Keratinocyte (primary cell): ENCODE results near the gene LRRC8D. TPM values are rescaled to one million over a fixed set of nuclear protein-coding genes. Genes with fewer than 3 reads are reported as not detected.

ENCODE experiments used
- DNase-seq: peaks from one replicate; pipeline ENCODE4 v3.0.0-alpha.2; 2011; ENCODE audit warnings: low read depth, missing footprints, low spot score
- FAIRE-seq: peaks from 2 replicates; lab custom pipeline; 2011; peaks lifted over from hg19 to GRCh38; lab: Jason Lieb, UNC
- H2AFZ ChIP-seq: 2 replicates; pipeline ENCODE4 v1.6.0; 2012; ENCODE audit warnings: low read length, control low read depth, inconsistent platforms; ENCODE audit not compliant: control insufficient read depth
- H3K27ac ChIP-seq: 2 replicates; pipeline ENCODE4 v1.5.1; 2011; ENCODE audit warnings: low read length; ENCODE audit not compliant: control insufficient read depth, insufficient read depth
- H3K27me3 ChIP-seq: 3 replicates; pipeline ENCODE4 v1.6.0; 2011; ENCODE audit warnings: low read length; ENCODE audit not compliant: control insufficient read depth, insufficient read depth; ENCODE audit errors: extremely low read depth
- H3K36me3 ChIP-seq, 2 experiments: 2 replicates in 1 of 2; 3 replicates in 1 of 2; pipeline ENCODE4 v1.5.1; 2011; ENCODE audit warnings: low read length in 2 of 2, mild to moderate bottlenecking in 1 of 2; ENCODE audit not compliant: control insufficient read depth in 2 of 2, insufficient read depth in 2 of 2; ENCODE audit errors: extremely low read depth in 1 of 2
- H3K4me1 ChIP-seq: 3 replicates; pipeline ENCODE4 v1.5.1; 2011; ENCODE audit warnings: low read length; ENCODE audit not compliant: control insufficient read depth, insufficient read depth; ENCODE audit errors: extremely low read depth
- H3K4me2 ChIP-seq: 3 replicates; pipeline ENCODE4 v1.6.0; 2011; ENCODE audit warnings: low read depth, low read length; ENCODE audit not compliant: control insufficient read depth, insufficient read depth; ENCODE audit errors: extremely low read depth
- H3K4me3 ChIP-seq, 3 experiments: fragments of 200-600 bp in 1 of 3; sonication (generic) in 1 of 3; 2 replicates in 2 of 3; 3 replicates in 1 of 3; pipeline ENCODE4 v1.5.1; 2011 to 2016; ENCODE audit warnings: low read length in 3 of 3, mild to moderate bottlenecking in 3 of 3, control low read depth in 2 of 3, inconsistent platforms in 1 of 3, low read depth in 1 of 3, mixed read lengths in 1 of 3, mixed run types in 1 of 3, moderate library complexity in 1 of 3; ENCODE audit not compliant: control insufficient read depth in 2 of 3, insufficient read depth in 2 of 3; ENCODE audit errors: extremely low read depth in 1 of 3
- H3K79me2 ChIP-seq: 2 replicates; pipeline ENCODE4 v1.6.0; 2012; ENCODE audit warnings: low read length; ENCODE audit not compliant: control insufficient read depth, insufficient read depth
- H3K9ac ChIP-seq: 3 replicates; pipeline ENCODE4 v1.6.0; 2011; ENCODE audit warnings: low read length; ENCODE audit not compliant: control insufficient read depth, insufficient read depth; ENCODE audit errors: extremely low read depth
- H3K9me1 ChIP-seq: 3 replicates; pipeline ENCODE4 v1.6.0; 2011; ENCODE audit warnings: low read length; ENCODE audit not compliant: control insufficient read depth, insufficient read depth; ENCODE audit errors: extremely low read depth
- H3K9me3 ChIP-seq: 2 replicates; pipeline ENCODE4 v1.5.1; 2012; ENCODE audit warnings: low read depth, low read length; ENCODE audit not compliant: control insufficient read depth
- H4K20me1 ChIP-seq: 3 replicates; pipeline ENCODE4 v1.6.0; 2011; ENCODE audit warnings: low read length; ENCODE audit not compliant: control insufficient read depth, insufficient read depth; ENCODE audit errors: extremely low read depth
- CTCF ChIP-seq, 3 experiments: IDR thresholded peaks in 1 of 3; conservative IDR thresholded peaks in 1 of 3; optimal IDR thresholded peaks in 1 of 3; 2 replicates in 2 of 3; 3 replicates in 1 of 3; pipeline versions ENCODE3 to v1.5.1; 2011; ENCODE audit warnings: low read length in 3 of 3, mild to moderate bottlenecking in 3 of 3, moderate library complexity in 2 of 3, control low read depth in 1 of 3, inconsistent platforms in 1 of 3; ENCODE audit not compliant: insufficient read depth in 2 of 3; ENCODE audit errors: extremely low read depth in 1 of 3
- EZH2 ChIP-seq: IDR thresholded peaks from one replicate; pipeline ENCODE4 v1.6.1; 2012; ENCODE audit warnings: inconsistent platforms, mild to moderate bottlenecking, low read length, moderate library complexity
- dilution Hi-C: fragments of 300-500 bp; cut with MboI; formaldehyde crosslinking; loops from one replicate; pipeline ENCODE4 v1.7.0; 2020; ENCODE audit warnings: low sequenced_read_pairs; ENCODE audit not compliant: extremely low pct_ligation_motif_present
- polyA plus RNA-seq, 5 experiments: library from polyadenylated mRNA; depleted of rRNA in 3 of 5; stranded (reverse) in 3 of 5; stranded (forward) in 1 of 5; unstranded in 1 of 5; fragments of >200 nt; gene quantifications; 1 replicate in 1 of 5; 2 replicates in 3 of 5; 3 replicates in 1 of 5; pipeline versions ENCODE4 v1.2.1 to v1.2.3, GENCODE V29; 2011 to 2012; ENCODE audit warnings: missing spikeins in 2 of 5, low read depth in 1 of 5, low replicate concordance in 1 of 5

LRRC8D gene
- polyA plus RNA-seq, 1 donor (not counting 4 experiments of a cell fraction or from before 2014, with no cell fraction given), result 54.7 TPM

DNA sequence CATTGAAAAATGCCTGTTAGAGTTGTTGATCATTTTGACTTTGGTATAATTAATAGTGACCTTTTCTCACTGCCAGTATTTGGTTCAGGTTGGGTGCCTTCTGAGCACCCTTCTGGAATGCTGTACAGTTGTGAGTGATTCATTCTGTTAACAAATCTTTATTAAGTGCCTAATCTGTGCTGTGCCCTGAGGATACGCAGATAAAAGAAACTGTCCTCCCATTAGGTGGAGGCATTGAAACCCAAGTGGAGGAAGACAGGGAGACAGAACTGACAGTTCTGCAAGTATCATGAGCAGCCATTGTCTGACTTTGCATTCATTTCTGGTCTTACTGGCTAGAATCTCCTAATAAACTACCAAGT lies 97.9 kb downstream of the LRRC8D start:
- Histone ChIP-seq H2AFZ (no peak overlapping the region), H3K9me1 (peaks cover 2% of the 10 kb centered on the region), H3K9me3 (no peaks in the 10 kb centered on the region), H3K4me1 (peaks cover 16% of the 10 kb centered on the region), H3K4me2 (peak overlapping the region; percentile 29), H3K9ac (no peak overlapping the region), H3K27ac (peak overlapping the region; percentile 25), H3K4me3 (no peak overlapping the region), H3K36me3 (peaks cover 0 to 3% of the 10 kb centered on the region in 2 experiments), H4K20me1 (no peaks in the 10 kb centered on the region), H3K79me2 (peaks cover 3% of the 10 kb centered on the region), H3K27me3 (no peaks in the 10 kb centered on the region)
- DNase-seq (no peak), FAIRE-seq (peak; percentile 93)
- TF ChIP-seq CTCF (optimal IDR thresholded peaks at IDR 0.05 in 1 of 3, IDR thresholded peaks at IDR 0.05 in 1 of 3, conservative IDR thresholded peaks at IDR 0.05 in 1 of 3; ENCODE audit: extremely low read depth in 1 of 3, insufficient read depth in 2 of 3, low read length in 3 of 3), result no peak
- TF ChIP-seq EZH2, result no peak
- dilution Hi-C loops, result no loop called here

- Histone ChIP-seq H3K9me1 (peaks cover 2% of the 10 kb centered on the region), H3K9me3 (no peaks in the 10 kb centered on the region), H3K79me2 (peaks cover 3% of the 10 kb centered on the region), H2AFZ (no peak overlapping the region), H3K9ac (no peak overlapping the region), H3K4me2 (peak overlapping the region; percentile 29), H3K36me3 (peaks cover 0 to 3% of the 10 kb centered on the region in 2 experiments), H4K20me1 (no peaks in the 10 kb centered on the region), H3K4me3 (no peak overlapping the region), H3K27me3 (no peaks in the 10 kb centered on the region), H3K4me1 (peaks cover 16% of the 10 kb centered on the region), H3K27ac (no peak overlapping the region)
- no peak for TF ChIP-seq EZH2
- no peak for TF ChIP-seq CTCF (optimal IDR thresholded peaks at IDR 0.05 in 1 of 3, IDR thresholded peaks at IDR 0.05 in 1 of 3, conservative IDR thresholded peaks at IDR 0.05 in 1 of 3; ENCODE audit: extremely low read depth in 1 of 3, insufficient read depth in 2 of 3, low read length in 3 of 3)
- DNase-seq (no peak), FAIRE-seq (no peak)
- dilution Hi-C loops, result no loop called here
Observed at GRCh38 chr1:89919174-89919573, 98.3 kb downstream of the LRRC8D start.
